AG08396 (cell line): ENCODE measurements around the gene SPRR2E.
"Not testable (repeated sequence)": the region's sequence is repeated elsewhere in the genome, so short reads cannot be mapped to it uniquely, and the experiment has no call there.

Experiments
- DNase-seq: peaks from one replicate; pipeline ENCODE4 v3.0.0; 2012; ENCODE audit warnings: low spot score, mixed read lengths

SPRR2E gene

DNA sequence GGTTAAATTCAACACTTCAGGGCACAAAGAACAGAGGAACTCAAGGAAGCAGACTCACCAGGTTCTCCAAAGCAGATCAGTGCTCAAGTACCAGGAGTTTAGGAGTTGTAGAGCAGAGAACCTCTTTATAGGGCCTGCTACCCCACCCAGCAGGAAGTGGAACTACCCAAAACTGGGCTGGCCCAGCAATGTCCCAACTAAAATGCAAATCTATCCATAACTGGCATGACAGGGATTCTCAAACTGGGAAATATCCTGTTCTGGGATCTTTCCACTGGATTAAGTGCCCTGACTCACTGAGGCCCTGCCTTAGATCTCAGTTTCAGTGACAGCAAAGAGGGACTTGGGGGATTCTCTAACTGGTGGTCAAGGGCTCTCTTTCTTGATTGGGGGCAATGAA lies at the start of gene SPRR2E:
Gene SPRR2E, minus strand, starts transcription at position 101 of the 400 bp plus-strand sequence. CDS start 775 bp downstream, outside the sequence.
- DNase-seq = no peak

DNA sequence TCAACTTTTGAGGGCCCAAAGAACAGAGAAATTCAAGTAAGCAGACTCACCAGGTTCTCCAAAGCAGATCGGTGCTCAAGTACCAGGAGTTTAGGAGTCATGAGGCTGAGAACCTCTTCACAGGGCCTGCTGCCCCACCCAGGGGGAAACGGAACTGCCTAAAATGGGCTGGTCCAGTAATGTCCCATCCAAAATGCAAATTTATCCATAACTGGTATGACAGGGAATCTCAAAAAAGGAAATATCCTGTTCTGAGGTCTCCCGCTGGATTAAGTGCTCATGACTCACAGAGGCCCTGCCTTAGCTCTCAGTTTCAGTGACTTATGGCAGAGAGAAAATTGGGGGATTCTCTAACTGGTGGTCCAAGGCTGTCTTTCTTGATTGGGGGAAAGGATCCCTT lies 47.1 kb upstream of the SPRR2E start:
- no peak for DNase-seq

DNA sequence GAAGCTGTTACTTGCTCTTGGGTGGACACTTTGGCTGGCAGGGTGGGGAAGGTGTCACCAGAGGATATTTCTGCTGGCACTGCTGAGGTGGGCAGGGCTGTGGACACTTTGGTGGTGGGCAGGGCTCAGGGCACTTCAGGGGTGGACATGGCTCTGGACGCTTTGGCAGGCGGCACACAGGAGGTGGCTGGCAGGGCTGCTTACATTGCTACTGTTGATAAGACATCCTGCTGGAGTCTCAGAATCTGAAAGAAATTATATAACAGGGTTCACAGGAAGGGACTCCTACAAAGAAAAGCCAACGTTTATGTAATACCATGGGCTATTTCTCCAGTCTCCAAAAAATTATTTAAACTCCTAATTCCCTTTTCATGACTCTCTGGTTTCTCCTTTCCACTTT lies 46.2 kb upstream of the SPRR2E start:
- no peak for DNase-seq

DNA sequence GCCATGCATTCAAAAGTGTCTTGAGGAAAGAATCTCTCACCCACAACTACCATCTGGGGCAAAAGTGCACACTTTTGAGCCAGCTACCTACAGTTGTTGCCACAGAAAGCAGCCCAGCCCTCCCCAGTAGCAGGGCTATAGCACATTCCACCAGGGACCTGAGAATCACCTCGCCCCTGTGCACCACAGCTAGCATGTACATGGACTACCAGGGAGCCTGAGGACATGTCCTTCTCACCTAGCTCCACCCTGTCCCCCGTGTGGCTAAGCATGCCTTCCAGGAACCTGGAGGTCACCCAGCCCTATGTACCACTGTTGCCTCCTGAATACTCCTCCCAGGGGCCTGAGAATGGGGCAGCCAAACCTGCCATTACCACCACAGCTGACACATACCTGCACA lies 39.4 kb upstream of the SPRR2E start:
- no peak for DNase-seq

DNA sequence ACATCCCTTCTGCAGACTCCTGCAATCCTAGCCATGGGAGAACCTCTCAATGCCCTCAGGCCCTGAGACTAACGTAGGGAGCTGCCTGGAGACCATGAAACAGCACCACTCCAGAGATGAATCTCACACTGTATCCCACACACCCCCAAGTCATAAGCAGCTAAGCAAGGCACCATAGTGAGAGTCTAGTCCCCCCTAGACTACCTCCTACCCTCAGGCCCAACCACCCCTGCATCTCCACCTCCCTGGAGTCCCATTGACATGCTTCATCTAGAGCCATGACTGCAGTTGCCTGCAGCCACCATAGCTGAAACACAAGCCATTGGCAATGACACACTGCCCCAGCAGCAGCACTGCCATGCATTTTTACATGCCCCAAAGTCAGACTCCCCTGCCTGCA lies 38.9 kb upstream of the SPRR2E start:
- no peak for DNase-seq

DNA sequence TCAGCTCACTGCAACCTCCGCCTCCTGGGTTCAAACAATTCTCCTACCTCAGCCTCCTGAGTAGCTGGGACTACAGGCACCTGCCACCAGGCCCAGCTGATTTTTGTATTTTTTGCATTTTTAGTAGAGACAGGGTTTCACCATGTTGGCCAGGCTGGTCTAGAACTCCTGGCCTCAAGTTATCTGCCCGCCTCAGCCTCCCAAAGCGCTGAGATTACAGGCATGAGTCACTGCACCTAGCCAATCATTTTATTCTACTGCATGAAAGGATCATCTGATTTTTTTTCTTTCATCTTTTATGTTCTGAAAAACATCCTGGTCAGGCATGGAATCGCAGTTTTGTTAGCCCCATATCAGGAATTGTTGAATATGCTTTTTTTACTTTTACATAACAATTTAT lies 34.4 kb upstream of the SPRR2E start:
- not testable (repeated sequence) for DNase-seq

DNA sequence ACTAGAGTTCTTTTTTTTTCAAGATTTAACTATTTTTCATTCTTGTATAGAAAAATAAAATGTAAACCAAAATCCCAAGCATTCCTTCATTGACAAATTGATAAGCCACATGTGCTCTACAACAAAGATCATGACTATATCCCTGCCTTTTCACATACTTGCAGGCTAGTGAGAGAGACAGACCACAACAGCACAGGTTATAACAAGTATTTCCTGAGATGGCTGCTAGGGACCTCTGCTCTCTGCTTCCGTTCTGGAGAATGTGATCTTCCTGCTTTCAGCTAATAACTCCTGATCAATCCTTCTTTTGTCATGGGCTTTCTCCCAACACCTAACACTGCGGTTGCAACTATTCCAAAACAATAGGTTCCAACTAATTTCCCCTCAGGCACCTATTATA lies 33.0 kb upstream of the SPRR2E start:
- DNase-seq = no peak

DNA sequence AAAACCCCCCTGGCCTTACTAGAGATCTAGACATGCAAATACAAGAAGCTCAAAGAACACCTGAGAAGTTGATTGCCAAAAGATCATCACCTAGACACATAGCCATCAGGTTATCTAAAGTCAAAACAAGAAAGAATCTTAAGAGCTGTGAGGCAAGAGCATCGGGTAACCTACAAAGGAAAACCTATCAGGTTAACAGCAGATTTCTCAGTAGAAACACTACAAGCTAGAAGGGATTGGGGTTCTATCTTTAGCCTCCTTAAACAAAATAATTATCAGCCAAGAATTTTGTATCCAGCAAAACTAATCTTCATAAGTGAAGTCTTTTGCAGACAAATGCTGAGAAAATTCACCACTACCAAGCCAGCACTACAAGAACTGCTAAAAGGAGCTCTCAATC lies 31.2 kb upstream of the SPRR2E start:
- no peak for DNase-seq

DNA sequence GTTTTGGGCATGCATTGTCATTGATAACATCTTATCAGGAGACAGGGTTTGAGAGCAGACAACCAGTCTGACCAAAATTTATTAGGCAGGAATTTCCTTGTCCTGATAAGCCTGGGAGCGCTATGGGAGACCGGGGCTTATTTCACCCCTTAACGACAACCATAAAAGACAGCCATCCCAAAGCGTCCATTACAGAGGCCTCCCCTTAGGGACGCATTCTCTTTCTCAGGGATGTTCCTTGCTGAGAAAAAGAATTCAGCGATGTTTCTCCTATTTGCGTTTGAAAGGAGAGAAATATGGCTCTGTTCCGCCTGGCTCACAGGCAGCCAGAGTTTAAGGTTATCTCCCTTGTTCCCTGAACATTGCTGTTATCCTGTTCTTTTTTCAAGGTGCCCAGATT lies 29.5 kb upstream of the SPRR2E start:
- not testable (repeated sequence) for DNase-seq

DNA sequence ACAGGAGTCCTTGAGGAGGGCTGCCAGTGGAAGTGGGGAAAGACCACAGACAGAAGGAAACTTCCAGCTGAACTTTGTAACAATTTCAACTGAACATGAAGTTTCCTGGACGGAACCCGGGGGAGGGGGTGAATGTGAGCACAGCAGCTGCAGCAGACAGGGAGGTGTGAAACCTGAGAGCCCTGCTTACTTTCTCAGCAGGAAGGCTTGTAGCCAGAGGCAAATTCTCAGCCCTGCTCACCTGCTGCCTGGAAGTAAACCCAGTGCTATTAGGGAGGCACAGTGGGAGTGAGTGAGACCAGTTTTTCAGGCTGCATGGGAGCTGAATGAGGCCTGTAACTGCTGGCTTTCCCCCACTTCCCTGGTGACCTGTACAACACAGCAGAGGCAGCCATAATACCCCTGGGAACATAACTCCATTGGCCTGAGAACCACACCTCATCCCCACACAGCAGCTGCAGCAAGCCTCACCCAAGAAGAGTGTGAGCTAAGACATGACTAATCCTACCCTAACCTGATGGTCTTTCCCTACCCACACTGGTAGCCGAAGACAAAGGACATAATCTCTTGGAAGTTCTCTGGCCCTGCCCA lies 28.6 kb upstream of the SPRR2E start:
- DNase-seq = peak; percentile 2

DNA sequence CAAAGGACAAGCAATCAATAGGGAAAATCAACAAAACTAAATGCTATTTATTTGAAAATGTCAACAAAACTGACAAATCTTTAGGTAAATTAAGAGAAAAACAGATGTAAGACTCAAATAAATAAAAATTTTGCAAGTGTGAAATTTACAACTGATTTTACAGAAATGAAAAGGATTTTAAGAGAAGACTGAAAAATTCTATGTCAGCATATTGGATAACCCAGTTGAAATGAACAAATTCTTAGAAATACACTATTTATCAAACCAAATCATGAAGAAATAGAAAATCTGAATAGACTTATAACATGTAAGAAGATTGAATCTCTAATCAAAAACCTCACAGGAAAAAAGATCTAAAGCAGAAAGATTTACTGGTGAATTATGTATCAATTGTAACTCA lies 26.6 kb upstream of the SPRR2E start:
- DNase-seq = no peak

DNA sequence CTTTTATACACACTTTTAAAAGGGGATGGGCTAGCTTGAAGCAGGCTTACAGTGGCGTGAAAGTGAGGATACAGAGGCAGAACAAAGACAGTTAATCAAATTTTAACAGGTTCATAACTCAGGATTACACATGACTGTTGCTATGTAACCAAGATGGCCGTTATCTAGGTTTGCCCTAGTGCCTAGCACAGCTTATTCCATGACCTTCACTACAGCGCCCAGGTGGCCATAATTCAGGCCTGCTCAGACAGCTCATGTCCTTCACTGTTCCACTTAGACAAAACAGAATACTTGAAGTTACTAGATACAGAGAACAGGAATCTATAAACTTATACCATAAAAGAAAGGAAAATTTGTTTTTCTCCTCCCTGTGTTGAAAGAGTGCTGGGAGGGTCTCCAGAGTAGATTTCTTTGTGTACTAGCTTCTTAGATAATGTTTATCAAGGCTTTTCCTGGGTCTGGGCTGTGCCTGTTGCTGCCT lies 25.2 kb upstream of the SPRR2E start:
- no peak for DNase-seq

DNA sequence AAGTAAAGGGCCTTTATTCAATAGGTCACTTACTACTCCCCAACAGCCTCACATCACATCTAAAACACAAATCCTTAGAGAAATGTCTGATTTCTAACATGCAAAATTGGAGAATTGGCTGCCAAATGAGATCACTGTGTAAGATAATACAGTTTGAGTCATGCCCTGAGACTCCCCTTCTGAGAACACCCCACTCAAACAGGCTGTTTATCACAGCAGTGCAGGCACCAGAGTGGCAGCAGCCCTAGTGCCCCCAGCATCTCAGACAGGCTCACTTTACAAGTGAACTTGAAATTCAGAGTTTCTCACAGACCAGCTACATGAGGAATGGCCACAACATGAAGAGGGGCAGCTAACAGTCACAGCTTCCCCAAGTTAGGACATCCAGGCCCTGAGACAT lies 20.9 kb upstream of the SPRR2E start:
- DNase-seq = not testable (repeated sequence)

DNA sequence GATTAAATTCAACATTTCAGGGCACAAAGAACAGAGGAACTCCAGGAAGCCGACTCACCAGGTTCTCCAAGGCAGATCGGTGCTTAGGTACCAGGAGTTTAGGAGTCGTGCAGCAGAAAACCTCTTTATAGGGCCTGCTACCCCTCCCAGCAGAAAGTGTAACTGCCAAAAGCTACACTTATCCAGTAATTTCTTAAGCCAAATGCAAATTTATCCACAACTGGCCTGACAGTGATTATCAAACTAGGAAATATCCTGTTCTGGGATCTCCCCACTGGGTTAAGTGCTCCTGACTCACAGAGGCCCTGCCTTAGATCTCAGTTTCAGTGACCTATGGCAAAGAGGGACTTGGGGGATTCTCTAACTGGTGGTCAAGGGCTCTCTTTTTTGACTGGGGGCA lies 19.1 kb upstream of the SPRR2E start, which contains the start of gene SPRR2F:
Gene SPRR2F, minus strand, starts transcription at position 101 of the 400 bp plus-strand sequence. CDS start 783 bp downstream, outside the sequence.
- DNase-seq = no peak

DNA sequence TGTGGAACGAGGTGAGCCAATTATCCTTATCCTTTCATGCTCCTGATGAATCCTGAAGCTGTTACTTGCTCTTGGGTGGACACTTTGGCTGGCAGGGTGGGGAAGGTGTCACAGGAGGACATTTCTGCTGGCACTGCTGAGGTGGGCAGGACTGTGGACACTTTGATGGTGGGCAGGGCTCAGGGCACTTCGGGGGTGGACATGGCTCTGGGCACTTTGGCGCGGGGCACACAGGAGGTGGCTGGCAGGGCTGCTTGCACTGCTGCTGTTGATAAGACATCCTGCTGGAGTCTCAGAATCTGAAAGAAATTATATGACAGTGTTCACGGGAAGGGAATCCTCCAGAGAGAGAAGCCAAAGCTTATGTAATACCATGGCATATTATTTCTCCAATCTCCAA lies 18.1 kb upstream of the SPRR2E start:
- DNase-seq = not testable (repeated sequence)

DNA sequence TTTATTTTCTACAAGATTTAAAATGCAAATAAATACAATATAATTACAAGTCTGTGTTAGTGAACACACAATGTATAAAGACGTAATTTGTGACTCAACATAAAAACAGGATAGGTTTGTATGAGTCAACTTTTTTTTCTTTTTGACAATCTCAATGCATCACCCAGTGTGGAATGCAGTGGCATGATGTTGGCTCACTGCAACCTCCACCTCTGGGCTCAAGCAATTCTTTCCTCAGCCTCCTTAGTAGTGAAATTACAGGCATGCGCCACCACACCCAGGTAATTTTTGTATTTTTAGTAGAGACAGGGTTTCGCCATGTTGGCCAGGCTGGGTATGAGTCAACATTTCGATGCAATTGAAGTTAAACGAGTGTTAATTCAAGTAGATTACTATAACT lies 5.9 kb upstream of the SPRR2E start:
- no peak for DNase-seq

DNA sequence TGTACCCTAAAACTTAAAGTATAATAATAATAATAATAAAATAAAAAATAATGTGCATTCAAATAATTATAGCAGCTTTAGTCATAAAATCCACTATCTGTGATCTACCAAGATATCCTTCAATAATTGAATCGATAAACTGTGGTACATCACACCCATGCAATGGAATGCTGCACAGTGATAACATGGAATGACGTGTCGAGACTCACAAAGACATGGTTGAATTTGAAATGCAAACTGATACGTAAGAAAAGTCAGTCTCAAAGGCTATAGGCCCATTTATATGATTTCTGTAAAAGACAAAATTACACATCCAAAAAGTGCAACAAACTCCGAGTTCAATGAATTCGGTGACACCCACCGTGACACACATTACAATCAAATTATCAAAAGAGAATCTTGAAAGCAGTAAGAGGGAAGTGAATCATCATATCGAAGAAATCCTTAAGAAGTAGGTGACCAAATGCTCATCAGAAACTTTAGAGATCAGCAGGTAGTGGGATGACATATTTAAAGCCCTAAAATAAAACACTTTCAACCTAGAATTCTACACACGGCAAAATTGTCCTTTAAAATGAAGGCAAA lies 5.2 kb upstream of the SPRR2E start:
- DNase-seq = no peak

DNA sequence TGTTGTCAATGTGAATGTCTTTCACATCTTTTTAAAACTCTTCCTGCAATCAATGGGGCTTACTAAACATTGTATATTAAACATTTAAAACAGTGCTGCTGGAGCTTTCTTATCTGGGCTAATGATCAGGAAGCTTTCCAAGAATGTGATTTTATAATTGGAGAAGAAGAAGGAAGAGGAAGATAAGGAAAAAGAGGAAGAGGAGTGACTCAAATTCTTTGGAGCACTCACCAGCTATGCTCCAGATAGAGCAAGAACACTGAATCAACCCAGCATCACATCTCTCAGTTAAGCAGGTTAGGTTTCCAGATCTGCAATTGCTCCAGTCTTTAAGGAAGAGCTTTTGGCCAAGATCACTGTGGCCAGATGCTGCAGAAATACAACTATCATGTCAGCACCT lies 1.4 kb upstream of the SPRR2E start:
- DNase-seq = no peak

DNA sequence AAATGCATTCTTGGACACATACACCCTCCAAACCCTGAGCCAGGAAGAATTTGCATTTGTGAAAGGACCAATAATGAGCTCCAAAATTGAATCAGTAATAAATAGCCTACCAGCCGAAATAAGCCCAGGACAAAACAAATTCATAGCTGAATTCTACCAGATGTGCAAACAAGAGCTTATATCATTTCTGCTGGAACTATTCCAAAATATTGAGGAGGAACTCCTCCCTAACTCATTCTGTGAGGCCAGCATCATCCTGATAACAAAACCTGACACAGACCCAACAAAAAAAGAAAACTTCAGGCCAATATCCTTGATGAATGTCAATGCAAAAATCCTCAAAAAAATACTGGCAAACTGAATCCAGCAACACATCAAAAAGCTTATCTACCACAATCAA lies 6.7 kb downstream of the SPRR2E start:
- DNase-seq = no peak

DNA sequence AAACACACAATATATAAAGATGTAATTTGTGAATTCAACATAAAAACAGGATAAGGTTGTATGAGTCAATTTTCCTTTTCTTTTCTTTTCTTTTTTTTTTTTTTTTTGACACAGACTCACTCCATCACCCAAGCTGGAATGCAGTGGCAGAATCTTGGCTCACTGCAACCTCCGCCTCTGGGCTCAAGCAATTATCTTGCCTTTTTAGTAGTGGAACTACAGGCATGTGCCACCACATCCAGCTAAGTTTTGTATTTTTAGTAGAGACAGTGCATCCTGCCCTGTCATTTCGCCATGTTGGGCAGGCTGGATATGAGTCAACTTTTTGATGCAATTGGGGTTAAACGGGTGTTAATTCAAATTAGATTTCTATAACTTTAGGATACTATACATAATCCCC lies 12.6 kb downstream of the SPRR2E start:
- no peak for DNase-seq

DNA sequence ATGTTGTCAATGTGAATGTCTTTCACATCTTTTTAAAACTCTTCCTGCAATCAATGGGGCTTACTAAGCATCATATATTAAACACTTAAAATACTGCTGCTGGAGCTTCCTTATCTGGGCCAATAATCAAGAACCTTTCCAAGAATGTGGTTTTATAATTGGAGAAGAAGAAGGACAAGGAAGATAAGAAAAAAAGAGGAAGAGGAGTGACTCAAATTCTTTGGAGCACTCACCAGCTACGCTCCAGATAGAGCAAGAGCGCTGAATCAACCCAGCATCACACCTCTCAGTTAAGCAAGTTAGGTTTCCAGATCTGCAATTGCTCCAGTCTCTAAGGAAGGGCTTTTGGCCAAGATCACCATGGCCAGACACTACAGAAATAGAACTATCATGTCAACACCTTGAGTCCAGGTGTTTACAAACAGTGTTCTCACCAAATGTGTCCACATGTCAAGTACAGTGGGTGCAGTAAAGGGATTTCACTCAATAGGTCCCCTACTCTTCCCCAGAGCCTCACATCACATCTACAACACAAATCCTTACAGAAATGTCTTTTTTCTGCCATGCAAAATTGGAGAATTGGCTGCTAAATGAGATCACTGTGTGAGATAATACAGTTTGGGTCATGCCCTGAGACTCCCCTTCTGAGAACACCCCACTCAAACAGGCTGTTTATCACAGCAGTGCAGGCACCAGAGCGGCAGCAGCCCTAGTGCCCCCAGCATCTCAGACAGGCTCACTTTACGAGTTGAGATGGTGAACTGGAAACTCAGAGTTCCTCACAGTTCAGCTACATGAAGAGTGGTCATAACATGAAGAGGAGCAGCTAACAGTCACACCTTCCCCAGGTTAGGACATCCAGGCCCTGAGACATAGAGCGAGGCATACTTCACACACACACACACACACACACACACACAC lies 21.3 kb downstream of the SPRR2E start:
- no peak for DNase-seq

DNA sequence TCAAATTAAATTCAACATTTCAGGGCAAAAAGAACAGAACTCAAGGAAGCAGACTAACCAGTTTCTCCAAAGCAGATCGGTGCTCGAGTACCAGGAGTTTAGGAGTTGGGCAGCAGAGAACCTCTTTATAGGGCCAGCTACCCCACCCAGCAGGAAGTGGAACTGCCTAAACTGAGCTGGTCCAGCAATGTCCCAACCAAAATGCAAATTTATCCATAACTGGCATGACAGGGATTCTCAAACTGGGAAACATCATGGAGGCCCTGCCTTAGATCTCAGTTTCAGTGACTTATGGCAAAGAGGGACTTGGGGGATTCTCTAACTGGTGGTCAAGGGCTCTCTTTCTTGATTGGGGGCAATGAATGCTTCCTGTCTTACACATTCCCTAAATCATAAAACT lies 22.8 kb downstream of the SPRR2E start, which contains the start of gene SPRR2B:
Gene SPRR2B, minus strand, starts transcription at position 101 of the 400 bp plus-strand sequence. CDS start 772 bp downstream, outside the sequence.
- no peak for DNase-seq

DNA sequence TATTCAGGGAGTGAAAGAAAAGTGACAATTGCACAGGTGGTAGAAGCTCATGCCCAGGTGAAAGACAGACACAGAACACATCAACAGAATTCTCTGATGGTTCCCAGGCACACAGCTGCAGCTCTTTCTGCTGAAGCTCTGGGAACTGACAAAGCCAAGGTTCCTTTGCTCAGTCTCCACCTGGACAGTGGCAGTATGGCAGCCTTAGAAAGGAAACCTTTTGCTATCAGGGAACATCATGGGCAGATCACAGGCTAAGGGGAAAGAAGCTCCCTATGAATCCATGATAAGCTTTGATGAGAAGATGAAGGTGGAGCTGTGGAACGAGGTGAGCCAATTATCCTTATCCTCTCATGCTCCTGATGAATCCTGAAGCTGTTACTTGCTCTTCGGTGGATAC lies 24.1 kb downstream of the SPRR2E start:
- DNase-seq = no peak
